GM18519 (cell line): ENCODE results near the gene RARB.

ENCODE experiments used
- ATAC-seq: cut with Tn5 transposase; IDR thresholded peaks from one replicate; pipeline ENCODE4 v1.9.1; 2021; ENCODE audit warnings: mild to moderate bottlenecking, moderate library complexity; ENCODE audit not compliant: unreplicated experiment, low FRiP score

Gene RARB

DNA sequence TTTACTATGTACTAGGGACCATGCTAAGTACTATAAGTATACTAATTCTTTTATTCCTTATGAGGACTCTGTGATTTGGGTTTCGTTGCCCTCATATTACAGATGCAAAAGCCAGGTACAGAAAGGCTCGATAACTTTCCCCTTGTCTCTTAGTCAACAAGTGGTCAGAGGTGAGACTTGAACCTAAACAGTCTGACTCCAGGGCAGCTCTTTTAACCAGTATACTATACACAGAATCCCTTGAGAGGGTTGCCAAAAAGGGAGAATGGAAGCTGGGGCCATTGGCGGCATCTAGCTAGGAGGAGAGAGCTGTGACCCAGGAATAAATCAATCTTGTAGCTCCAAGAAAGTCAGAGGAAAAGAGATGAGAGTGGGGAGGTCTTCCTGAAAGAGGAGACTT is 144.3 kb downstream of the RARB start:
- ATAC-seq = no peak

DNA sequence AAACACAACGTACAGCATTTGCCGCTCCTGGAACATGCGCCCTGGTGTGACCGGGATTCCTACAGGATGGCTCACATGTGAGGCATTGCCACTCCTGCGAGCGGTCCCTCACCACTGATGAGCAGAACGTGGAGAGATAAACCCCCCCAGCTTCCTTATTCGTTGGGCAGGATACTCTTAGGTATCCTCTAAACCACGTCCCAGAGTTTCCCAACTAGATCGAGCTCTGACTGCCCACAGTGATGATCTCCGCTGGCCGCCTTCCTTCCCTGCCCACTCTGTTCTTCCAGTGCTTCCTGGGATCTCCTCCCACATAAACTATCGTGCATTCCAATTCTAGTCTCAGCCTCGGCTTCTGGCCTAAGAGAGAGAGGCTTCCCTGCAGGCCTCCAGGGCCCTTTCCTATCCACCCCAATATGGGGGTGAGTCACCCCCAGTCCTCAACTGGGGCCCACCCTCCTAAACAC is 144.9 kb downstream of the RARB start:
- no peak for ATAC-seq

DNA sequence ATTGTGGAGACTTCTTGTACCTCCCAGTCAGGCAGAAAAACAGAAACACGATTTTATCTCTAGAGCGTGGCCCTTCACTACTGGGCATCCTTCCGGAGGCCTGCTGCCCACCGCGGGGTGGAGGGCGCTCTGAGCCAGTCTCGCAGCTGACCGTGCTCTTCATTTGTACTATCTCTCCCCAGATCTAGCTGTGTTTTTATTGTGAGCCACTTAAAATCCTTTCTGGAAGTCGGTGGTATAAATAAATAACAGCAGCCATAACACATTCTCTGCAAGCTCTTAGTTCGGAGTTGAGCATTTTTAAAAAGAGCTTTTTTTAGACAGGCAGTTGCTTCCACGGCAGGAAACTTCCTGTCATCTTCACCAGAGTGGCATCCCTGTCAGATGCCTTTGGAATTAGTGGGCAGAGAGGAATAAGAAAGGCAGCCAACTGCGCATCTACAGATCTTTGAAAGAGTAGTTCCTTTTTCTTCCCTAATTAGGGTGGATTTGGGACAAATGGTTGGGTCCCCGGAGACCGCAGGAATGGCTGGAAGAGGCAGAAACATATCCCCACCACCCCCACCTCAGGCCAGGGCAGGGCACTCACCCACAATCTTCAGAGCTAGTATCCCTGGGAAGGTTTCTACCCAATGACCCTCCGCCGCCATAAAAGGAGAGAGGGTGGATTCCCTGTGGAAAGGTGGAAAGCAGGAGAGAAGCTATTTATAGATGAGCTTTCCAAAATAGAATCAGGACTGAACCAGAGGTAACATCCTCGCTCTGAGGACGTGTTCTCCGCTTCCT is 145.5 kb downstream of the RARB start:
- ATAC-seq = no peak

DNA sequence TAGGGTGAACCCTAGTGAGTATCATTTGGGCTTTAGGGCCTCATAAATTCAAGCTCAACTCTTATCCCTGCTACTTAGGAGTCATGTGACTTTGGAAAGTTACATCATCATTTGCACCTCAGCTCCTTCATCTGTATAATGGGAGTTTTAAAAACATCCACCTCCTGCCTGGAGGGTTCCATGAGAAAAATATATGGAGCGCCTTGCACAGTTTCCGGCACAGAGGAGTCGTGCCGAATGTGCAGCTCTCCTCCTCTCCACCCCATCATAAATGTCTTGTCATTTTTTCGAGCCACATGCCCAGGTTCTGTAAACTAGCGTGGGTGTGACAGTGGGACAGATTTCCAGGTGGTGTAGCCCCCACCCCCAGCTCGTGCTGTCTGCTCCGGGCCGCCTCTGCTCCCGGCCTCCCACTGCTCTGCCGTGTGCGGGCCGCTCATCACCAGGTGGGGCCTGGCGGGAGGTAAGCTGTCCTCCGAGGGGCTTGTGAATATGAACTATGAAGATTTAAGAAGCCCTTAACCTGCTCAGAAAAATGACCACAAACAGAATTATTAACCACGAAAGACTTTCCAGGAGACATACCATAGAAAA is 146.2 kb downstream of the RARB start:
- ATAC-seq = no peak

DNA sequence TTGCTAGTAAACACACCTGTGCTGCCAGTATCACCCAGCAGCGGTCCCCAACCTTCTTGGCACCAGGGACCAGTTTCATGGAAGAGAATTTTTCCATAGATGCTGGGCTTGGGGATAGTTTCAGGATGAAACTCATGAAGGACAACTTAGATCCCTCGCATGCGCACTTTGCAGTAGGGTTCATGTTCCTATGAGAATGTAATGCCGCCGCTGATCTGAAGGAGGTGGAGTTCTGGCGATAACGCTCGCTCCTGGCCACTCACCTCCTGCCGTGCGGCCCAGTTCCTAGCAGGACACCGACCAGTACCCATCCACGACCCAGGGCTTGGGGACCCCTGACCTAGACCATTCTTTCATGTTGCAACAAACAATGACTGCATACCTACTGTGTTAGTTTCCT is 146.9 kb downstream of the RARB start:
- ATAC-seq = no peak

DNA sequence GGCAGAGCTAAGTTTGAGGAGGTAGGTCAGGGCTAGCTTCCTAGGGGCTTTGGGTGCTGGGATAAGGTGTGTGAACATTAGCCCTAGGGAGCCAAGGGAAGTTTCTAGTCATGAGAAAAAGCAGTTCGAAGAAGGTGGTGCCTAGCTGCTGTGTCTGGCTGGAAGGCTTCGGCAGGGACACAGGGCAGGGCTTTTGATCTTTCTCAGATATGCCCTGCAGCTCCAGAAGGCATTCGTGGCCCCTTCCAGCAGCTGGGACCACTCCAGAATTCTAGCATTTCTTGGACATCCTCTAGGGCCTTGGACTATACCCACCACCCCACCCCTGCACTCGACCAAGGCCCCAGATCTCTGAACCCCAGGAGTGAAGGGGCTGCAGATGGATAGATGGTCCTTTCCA is 148.1 kb downstream of the RARB start:
- no peak for ATAC-seq

DNA sequence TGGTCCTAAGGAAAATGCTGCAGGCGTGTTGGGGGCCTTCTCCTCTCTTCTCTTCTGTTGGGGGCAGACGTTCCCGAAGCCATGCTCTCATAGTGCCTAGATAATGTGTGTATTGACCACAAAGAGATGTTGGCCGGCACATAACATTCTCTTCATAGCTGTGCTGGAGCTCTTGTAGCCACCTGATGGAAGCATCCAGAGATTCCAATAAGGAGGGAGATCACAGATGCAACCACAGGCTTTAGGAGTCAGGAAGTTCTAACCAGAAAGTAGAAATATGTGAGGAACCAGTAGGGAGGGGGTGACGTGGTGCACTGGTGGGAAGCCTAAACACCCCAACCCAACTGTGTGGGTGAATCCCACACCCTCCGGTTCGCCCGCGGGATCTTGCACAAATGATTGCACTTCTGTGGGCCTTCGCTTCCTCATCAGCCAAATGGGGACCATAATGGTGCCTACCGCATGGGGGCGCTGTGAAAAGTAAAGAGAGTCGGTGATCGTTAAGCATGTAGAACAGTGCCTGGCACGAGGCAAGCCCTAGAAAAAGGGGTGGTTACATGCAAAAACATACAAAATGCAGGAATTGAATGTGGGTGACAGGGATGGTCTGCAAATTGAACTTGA is 148.9 kb downstream of the RARB start:
- no peak for ATAC-seq

DNA sequence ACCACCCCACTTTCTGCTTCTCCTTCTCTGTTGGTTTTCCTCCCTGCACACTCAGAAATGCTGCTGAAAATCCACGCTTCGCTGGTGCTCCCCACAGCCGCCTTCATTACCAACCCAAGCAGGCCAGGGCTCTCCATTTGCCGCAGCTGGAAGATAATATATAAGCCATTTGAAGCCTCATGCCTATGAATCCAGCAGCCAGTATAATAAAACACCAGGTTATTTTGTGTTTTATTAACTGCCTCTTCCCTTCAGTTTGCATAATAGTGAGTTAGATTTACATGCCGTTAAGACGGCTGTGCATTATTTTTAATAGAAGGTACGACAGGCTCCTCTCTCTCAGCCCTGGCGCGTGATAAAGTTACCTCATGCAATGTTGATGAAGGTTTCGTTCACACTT is 150.0 kb downstream of the RARB start:
- ATAC-seq = no peak

DNA sequence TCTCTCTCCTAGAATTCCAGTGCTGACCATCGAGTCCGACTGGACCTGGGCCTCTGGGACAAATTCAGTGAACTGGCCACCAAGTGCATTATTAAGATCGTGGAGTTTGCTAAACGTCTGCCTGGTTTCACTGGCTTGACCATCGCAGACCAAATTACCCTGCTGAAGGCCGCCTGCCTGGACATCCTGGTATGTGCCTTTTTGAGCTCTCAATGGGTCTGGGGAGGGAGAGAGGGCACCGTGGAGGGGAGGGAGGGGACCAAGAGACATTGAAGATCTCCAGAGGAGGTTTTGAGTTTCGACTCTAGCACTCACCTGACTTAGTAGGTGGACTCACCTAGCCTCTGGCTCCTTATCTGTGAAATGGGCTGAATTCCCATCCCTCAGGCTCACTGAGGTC is 152.5 kb downstream of the RARB start:
- ATAC-seq = no peak

DNA sequence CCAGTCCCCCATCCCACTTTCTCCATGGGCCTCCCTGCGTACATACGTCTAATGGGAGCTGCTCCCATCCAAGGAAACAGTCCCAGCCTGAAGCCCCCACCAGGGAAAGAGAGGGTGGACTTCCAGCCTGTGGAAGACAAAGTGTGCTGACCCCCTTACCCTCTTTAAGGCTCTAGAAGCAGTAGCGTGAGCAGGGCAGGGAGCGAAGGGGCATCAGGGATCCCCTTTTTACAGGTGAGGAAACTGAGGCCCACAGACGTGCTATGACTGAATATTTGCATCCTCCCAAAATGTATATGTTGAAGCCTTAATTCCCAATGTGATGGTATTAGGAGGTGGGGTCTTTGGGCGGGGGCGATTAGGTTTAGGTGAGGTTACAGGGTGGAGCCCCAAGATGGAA is 153.3 kb downstream of the RARB start:
- ATAC-seq = no peak

DNA sequence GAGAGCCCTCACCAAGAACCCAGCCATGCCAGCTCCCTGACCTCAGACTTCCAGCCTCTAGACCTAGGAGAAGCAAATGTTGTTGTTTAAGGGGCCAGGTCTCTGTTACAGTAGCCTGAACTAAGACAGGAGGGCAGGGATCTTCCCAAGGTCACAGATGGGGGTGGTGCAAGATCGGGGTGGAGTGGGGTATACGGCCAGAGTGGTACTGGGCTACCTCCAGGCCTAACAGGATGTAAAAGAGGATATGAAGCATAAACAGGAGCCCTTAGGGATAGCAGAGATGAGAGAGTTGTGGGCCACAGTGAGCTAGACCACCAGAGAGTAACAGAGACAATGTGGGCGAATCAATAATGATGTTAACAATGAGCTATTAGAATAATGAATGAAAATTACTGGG is 153.8 kb downstream of the RARB start:
- no peak for ATAC-seq

DNA sequence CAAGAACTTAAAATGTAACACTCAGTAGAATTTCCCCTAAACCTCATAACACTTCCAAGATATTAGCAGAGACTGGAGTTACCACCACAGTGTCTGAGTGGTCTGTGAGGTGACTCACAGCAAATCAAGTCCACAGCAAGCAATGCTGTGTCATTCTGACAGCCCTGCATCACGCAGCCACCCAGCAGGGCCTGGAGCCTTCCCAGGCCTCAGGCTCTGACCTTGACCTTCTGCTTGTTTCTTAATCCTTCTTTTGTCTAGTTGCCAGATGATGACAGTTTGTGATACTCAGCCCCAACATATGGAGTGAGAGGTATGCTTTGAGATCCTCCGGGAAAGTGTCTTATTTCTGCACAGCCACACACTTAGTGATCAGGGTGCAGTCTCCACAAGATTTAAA is 154.2 kb downstream of the RARB start:
- ATAC-seq = no peak

DNA sequence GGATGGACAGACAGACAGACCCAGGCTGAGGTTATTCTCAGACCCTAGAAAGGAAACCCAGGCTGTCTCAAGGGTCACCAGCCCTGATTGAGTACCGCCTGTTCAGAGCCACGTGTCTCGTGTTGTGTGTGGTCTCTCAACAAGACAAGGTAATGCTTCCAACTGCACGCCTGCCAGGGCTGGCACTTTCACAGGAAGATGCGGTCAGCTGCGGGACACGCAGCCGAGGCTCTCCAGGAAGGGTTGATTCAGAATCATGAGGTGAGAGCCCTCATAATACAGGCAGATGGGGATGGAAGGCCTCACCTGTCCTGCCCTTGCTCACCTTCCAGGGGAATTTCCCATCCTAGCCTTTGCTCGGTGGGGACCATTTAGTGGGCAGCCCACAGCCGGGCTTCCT is 155.3 kb downstream of the RARB start:
- ATAC-seq = no peak

DNA sequence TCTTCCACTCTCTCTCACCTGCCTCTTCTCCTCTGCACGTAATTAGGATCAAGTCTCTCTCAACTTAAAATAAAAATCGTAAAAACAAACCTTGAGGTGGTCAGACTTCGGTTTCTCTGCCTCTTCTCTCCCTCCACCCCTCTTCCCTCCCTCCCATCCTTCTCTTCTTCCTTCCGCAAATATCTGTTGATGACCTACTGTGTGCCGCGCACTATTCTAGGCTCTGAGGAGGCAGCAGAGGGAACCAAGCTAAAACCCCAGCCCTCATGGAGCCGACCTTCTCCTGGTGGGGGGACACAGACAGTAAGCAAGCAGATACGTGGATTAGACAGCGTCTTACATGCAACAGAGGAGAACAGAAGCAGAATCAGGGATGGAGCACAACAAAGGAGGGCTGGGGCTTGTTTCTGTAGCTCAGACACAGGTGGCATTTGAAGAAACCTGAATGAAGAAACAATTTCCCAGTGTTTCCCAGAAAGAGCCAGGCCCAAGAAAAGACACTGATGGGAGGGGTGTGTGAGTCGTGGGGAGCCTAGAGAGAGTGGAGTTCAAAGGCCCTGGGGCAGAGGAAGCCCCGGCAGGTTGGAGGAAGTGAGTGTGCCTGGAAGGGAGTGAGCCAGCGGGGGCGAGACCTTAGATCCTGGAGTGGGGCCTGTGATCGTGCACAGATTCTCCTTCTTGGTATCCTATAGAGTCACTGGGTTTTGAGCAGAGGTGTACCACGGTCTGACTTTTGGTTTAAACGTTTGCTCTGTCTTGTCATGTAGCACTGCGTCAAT is 156.1 kb downstream of the RARB start:
- ATAC-seq = no peak

DNA sequence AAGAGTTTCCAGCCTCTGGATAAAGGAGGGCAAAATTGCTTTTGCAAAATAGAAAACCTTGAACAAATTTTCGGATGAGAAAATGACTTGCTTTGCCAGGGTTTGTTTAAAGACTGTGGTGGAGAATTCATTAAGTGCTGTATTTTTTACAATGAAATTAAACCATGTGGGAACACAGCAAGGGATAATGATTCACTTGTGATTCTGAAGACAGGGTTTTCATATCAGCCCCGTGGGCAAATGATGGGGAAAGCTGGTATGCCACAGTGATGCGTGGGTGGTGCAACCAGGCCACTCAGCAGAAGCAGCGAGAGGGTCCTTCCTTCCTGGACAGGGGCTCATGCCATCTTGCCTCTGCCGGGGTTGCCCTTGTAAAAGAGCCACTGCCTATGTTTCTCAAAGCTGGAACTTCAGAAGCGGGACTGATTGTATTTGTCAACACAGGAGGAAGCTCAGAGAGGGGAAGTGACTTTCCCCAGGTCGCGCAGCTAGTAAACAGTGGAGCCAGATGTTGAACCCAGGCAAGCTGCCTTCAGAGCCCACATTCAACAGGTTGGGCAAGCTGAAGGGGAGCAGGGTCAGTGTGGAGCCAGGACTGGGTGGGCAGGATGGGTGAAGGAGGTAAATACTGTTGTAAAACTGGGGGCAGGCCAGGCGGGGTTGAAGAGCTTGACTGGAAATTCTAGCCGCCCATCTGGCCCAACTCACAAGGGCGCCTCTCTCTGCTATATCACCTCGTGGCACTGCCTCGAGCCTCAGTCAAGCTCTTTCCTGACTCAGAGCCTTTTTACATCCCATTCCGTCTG is 157.5 kb downstream of the RARB start:
- no peak for ATAC-seq

DNA sequence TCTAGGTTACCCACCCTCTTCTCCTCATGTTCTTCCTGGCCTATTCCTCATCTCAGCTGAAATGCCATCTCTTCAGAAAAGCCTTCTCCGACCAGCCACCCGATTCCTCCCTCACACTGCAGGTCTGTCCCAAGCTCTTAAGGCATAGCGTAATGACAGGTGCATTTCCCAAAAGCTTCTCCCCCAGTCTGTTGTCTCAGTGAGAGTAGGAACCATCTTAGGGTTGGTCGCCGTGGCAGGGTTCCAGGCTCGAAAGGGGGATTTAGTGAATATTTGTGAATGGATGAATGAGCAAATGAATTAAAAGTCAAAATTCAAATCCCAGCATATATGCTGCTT is 158.1 kb downstream of the RARB start:
- ATAC-seq = no peak

DNA sequence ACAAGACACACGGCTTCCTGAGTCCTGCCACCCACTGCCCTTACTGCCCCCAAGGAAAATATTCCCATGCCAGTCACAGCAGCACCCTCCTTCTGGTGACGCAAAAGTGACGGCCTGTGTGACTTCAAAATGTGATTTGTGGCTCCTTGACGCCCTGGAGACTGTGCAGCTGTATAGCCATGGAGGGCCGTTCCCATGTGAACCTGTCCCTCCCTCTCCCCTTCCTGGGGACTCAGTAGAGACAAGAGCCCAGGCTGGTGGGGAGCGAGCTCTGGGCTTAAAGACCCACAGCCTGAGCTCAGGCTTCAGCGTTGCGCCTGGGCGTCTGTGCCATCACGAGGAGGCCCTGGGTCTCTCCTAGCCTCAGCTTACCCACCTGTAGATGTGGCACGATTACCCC is 158.5 kb downstream of the RARB start:
- no peak for ATAC-seq

DNA sequence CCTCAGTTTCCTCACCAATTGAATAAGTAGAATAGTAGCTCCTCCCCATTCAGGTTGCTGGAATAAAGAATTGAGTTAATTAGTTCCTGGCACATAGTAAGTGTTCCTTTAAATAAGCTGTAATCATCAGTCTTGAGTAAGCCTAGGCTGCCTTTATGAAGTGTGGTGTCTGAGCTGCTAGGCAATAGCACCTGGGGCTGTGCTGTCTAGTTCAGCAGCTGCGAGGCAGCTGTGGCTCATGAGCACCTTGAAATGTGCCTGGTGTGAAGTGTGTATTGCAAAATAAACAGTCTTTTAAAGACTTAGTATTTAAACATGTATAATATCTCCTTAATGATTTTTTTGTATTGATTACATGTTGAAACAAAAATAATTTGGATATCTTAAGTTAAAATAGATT is 159.0 kb downstream of the RARB start:
- ATAC-seq = no peak

DNA sequence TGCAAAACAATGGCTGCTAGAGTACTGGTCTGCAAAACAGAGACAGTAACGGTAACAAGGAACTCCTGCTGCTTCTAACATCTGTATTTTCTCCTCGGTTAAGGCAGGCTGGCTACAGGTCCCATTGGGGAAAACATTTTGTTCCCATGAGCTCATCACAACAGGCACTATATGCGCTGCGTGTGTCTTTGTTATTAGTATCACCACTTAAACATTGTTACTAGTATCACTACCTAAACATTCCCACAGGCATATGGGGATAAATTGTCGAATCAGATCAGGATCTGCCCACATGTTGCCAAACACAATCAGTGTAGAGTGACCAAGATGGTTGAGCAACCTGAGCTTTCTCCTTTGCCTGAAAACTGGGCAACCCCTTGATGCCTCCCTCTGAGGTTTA is 159.5 kb downstream of the RARB start:
- ATAC-seq = no peak

DNA sequence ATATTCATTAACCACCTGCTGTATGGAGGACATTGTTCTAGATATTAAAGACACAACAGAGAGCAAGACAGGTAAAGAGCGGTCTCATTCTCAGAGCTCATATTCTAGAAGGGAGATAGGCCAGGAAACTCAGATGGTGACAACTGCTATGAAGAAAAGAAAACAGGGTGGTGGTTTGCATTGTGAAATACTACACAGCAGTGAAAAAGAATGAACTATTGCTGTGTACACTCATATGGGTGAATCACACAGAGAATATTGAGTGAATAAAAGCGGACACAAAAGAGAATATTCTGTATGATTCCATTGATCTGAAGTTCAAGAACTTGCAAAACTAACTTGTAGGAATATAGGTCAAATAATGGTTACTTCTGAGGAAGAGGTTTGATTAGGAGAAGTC is 159.9 kb downstream of the RARB start:
- ATAC-seq = no peak
